Stimulated activated CD4-positive, alpha-beta T cell treated with anti-CD3 and anti-CD28 coated beads, Interleukin-1b, Interleukin-23, amount 100 ng/mL, for 4 hours (primary cell): Measurements from ENCODE around the gene CIAO1.
"Not testable (repeated sequence)": the region's sequence is repeated elsewhere in the genome, so short reads cannot be mapped to it uniquely, and the experiment has no call there.

ENCODE experiments used
- DNase-seq, 2 donors: peaks; one replicate each; pipeline ENCODE4 v3.0.0-alpha.2; 2020; ENCODE audit warnings: low read depth in 2 of 2

Gene CIAO1

GRCh38 chr2:96250188-96250587 lies 15.8 kb upstream of the CIAO1 start:
- no peak for DNase-seq

- no peak for DNase-seq
Observed at GRCh38 chr2:96251721-96252292, 14.2 kb upstream of the CIAO1 start.

GRCh38 chr2:96252526-96252925 lies 13.5 kb upstream of the CIAO1 start:
- no peak for DNase-seq

GRCh38 chr2:96253006-96253405 lies 13.0 kb upstream of the CIAO1 start:
- no peak for DNase-seq

- DNase-seq: no peak
Observed at GRCh38 chr2:96254571-96254970, 11.5 kb upstream of the CIAO1 start.

- DNase-seq: no peak
Observed at GRCh38 chr2:96256611-96257113, 9.4 kb upstream of the CIAO1 start.

GRCh38 chr2:96257744-96258143 lies 8.3 kb upstream of the CIAO1 start:
- not testable (repeated sequence) for DNase-seq

- no peak for DNase-seq
Observed at GRCh38 chr2:96258166-96259022, 7.6 kb upstream of the CIAO1 start.

GRCh38 chr2:96259497-96259921 lies 6.5 kb upstream of the CIAO1 start:
- no peak for DNase-seq

GRCh38 chr2:96260387-96261260 lies 5.4 kb upstream of the CIAO1 start:
- no peak for DNase-seq

GRCh38 chr2:96261328-96262003 lies 4.6 kb upstream of the CIAO1 start:
- no peak for DNase-seq

- DNase-seq: no peak
Observed at GRCh38 chr2:96262306-96262705, 3.7 kb upstream of the CIAO1 start.

GRCh38 chr2:96264086-96264485 lies 1.9 kb upstream of the CIAO1 start:
- no peak for DNase-seq

GRCh38 chr2:96264656-96265348 lies 1.2 kb upstream of the CIAO1 start:
- DNase-seq: no peak

GRCh38 chr2:96265349-96265839 lies 631 bp upstream of the CIAO1 start:
- DNase-seq: no peak

- peak in 1 of 2 donors; percentile 14 for DNase-seq
Observed at GRCh38 chr2:96267159-96267971, 1.3 kb downstream of the CIAO1 start.

GRCh38 chr2:96271995-96272394 lies 6.0 kb downstream of the CIAO1 start:
- no peak for DNase-seq

GRCh38 chr2:96273763-96274162 lies 7.7 kb downstream of the CIAO1 start:
- no peak for DNase-seq

- DNase-seq: no peak
Observed at GRCh38 chr2:96274355-96275056, 8.5 kb downstream of the CIAO1 start.
